Measurements from ENCODE around the gene ZNF775.
A peak's percentile ranks its signal among the peaks of the same experiment; 100 is the strongest.

ZNF775 gene

DNA sequence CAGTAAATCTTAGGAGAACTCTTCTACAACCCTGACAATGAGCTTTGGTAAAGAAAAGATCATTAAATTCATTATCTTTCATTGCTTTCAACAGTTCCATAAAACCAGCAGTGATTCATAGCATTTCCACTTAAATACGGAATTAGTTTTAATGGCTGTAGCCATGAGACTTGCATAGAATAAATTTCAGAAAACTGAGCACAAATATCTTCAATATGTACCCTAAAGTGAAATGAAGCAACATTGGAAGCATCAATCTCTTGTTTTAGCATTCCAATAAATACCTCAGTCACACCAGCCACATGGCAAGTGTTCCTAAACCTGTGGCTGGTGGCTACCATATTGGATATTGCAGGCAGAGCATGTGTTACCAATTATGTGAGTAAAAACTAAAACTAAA, 34.1 kb upstream of the ZNF775 start:
- DNase-seq (ENCODE audit: low read depth in 2 of 3, low spot score in 2 of 3) = no peak

DNA sequence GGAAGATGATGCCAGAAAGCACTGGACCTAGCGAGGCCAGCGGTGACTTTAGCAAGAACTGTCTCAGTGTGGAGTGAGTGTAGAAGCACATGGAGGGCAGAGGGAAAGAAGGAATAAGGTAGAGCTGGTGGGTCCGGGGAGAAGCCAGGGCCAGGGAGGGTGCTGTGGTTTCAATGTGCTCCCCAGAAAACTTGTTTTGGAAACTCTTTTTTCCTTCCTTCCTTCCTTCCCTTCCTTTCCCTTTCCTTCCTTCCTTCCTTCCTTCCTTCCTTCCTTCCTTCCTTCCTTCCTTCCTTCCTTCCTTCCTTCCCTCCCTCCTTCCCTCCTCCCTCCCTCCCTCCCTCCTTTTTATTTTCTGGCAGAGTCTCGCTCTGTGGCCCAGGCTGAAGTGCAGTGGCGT, 32.2 kb upstream of the ZNF775 start:
- DNase-seq (ENCODE audit: low read depth in 2 of 3, low spot score in 2 of 3) = no peak

DNA sequence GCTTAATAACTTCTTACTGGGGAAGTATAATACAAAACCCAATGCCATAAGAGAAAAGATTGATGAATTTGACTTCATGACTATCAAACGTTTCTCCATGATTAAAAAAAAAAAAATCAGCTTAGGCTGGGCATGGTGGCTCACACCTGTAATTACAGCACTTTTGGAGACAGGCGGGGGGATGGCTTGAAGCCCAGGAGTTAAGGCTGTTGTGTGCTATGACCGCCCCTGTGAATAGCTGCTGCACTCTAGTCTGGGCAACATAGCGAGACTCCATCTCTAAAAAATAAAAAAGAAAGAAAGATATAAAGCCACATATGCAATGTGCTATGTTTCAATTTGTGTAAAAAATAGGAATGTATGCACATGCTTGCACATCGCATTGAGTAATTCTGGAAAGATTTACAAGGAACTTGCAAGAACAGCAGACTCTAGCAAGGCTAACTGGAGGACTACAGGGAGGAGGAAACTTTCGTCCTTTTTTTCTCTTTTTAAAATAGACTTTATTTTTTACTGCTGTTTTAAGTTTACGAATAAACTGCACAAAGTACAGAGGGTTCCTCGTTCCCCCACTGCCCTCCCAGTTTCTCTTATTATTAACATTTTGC, 27.4 kb upstream of the ZNF775 start:
- no peak for DNase-seq (ENCODE audit: low read depth in 2 of 3, low spot score in 2 of 3)

DNA sequence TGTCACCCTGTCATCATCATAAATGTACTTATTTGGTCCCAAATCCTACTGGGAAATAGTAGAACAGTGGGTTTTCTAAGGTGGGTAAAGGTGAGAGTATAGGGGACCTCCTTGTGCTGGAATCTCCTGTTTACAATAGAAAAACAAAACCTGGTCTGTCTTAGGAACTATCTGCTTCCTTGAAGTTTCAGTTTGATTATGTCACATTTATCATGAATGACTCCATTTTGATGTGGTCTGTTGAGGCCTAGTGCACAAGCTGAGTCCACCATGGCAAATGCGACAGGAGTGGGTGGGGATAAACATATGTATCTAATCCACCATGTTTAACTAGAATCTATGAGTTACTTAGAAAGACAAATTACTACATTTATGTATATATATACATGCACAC, 23.5 kb upstream of the ZNF775 start:
- no peak for DNase-seq (ENCODE audit: low read depth in 2 of 3, low spot score in 2 of 3)

DNA sequence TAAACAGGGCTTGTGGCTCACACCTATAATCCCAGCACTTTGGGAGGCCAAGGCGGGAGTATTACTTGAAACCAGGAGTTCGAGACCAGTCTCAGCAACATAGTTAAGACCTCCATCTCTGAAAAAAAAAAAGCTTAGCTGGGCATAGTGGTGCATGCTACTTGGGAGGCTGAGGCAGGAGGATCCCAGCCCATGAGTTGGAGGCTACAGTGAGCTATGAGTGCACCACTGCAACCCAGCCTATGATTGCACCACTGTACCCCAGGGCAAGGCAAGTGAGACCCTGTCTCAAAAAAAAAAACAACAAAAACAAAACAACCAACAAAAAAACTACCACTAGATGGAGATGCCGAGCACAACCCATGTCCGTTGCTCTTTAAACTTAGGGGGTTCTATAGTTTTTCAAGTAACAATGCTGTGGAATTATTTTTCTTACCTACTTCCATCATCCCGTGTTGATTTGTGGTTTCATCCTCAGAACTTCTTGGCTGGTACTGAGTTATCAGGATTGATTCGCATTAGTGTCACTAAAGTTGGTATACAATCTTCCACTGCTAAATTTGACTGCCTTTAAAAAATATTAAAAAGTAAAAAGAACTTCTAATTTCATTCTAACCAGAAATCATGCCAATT, 22.7 kb upstream of the ZNF775 start:
- no peak for DNase-seq (ENCODE audit: low read depth in 2 of 3, low spot score in 2 of 3)

DNA sequence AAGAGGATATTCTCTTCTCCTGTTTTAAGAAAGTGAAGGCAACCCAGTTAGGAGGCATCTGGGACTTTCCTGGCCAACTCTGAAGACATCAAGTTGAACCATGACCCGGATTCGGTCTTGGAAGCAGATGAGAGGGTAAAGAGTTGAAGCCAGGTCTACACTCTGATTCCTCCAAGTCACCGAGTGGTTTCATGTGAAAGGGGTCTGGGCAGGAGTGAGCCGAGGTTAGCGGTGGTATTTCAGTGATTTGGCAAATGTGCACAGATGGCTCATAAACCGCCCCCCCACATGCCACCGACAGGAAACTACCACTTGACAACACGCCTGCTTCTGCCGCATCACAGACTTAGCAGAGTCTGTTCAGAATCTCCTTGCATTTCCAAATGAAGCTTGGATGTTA, 21.9 kb upstream of the ZNF775 start:
- DNase-seq (ENCODE audit: low read depth in 2 of 3, low spot score in 2 of 3) = peak in 2 of 3 experiments; percentile 29 to 34

DNA sequence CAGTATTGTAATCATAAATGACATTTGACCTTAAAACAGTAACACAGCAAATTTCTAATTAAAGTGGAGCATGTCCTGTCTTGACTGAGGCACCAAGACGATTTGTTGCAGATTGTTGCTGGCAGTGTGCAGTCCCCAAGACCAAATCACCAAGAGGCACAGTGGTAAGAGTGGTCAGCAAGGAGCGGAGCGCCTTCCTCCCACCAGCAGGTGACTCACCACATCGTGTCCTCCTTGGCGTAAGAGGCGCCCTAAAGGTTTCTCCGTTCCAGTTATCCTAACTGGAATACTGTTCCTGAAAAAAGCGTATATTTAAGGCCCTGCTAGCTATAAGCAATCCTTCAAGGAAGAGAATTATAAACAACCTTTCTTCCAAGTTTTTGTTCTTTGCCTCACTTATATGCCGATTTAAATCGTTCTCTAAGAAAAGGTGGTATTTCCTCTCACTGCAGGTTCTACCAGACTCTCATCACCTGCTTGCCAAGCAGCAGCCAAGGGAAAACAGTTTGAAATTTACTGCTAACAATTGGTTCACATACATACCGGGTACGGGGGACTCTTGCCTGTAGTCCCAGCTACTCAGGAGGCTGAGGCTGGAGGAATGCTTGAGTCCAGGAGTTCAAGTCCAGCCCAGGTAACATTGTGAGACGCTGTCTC, 21.2 kb upstream of the ZNF775 start:
- no peak for DNase-seq (ENCODE audit: low read depth in 2 of 3, low spot score in 2 of 3)

DNA sequence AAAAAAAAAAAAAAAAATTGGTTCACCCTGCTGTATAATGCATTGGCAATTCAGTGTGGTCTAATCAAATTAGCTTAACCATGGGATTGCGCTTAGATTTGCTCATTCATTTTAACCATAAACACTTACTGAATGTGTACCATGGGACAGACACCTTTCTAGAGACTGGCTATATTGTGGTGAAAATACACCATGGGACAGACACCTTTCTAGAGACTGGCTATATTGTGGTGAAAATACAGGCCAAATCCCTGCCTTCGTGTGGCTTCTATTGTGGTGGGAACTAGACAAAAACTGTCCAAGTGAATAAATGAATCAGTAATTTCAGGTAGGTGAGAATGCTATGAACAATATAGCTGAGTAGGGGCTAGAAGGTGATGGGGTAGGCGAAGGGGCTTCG, 20.7 kb upstream of the ZNF775 start:
- no peak for DNase-seq (ENCODE audit: low read depth in 2 of 3, low spot score in 2 of 3)

DNA sequence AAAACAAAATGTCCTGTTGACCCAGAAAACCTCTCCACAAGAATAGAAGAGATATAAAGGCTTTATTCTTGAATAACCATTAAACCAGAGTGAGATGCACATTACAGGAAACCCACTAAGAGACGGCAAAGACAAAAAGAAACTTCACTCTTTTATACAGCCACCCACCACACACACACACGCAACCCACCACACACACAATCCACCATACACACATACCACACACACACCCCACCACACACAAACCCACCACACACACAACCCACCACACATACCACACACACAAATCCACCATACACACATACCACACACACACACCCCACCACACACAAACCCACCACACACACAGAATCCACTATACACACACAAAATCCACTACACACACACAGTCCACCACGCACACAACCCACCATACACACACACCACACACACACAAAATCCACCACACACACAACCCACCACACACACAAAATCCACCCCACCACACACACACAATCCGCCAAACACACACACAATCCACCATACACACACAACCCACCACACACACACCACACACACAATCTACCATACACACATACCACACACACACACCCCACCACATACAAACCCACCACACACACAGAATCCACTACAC, 20.0 kb upstream of the ZNF775 start:
- DNase-seq (ENCODE audit: low read depth in 2 of 3, low spot score in 2 of 3) = no peak

DNA sequence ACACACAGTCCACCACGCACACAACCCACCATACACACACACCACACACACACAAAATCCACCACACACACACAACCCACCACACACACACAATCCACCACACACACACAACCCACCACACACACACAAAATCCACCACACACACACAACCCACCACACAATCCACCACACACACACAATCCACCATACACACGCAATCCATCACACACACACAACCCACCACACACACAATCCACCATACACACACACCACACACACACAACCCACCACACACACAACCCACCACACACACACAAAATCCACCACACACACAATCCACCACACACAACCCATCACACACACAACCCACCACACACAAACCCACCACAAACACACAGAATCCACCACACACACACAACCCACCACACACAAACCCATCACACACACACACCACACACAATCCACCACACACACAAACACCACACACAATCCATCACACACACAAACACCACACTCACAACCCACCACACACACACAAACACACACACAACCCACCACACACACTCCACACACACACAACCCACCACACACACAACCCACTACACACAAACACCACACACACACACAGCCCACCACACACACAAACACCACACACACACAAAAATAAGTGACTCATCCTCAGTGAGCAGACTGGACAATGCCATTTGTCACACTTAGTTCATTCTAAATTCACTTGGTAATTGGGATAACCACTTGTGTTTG, 19.3 kb upstream of the ZNF775 start:
- DNase-seq (ENCODE audit: low read depth in 2 of 3, low spot score in 2 of 3) = no peak

DNA sequence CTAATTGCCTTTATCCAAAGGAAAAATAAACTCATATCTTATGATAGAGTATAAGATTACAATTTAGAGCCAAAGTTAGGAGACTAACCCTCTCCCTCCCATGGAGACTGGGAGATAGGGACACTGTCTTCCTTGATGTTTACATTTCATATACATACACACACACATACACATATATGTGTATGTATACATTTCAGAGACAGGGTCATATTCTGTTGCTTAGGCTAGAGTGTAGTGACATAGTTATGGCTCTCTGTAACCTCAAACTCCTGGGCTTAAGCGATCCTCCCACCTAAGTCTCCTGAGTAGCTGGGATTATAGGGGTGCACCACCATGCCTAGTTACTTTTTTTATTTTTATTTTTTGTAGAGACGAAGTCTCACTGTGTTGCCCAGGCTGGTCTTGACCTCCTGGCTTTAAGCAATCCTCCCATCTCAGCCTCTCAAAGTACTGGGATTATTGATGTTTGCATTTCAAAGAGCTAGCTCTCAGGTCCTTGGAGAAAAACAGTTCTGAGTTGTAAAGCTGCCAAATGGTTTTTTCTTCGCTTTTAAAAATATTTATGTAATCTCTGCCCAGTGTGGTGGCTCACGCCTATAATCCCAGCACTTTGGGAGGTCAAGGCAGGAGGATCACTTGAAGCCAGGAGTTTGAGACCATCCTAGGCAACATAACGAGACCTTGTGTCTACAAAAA, 18.6 kb upstream of the ZNF775 start:
- no peak for DNase-seq (ENCODE audit: low read depth in 2 of 3, low spot score in 2 of 3)

DNA sequence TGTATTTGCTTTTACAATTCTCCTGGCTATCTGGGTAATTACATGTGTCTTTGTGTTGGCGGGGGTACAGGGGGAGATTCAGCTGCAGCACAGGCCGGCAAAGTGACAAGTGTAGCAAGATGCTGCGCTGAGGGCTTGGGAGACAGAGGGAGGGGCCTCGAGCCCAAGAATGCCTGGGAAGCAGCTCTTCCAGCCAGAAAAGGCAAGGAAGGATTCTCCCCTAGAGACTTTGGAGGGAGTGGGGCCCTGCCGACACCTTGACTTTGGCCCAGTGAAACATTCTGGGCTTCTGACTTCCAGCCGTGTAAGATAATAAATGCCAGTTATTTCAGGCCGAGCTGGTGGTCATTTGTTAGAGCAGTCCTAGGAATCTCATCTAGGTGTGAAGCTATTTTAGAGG, 17.7 kb upstream of the ZNF775 start:
- no peak for DNase-seq (ENCODE audit: low read depth in 2 of 3, low spot score in 2 of 3)

DNA sequence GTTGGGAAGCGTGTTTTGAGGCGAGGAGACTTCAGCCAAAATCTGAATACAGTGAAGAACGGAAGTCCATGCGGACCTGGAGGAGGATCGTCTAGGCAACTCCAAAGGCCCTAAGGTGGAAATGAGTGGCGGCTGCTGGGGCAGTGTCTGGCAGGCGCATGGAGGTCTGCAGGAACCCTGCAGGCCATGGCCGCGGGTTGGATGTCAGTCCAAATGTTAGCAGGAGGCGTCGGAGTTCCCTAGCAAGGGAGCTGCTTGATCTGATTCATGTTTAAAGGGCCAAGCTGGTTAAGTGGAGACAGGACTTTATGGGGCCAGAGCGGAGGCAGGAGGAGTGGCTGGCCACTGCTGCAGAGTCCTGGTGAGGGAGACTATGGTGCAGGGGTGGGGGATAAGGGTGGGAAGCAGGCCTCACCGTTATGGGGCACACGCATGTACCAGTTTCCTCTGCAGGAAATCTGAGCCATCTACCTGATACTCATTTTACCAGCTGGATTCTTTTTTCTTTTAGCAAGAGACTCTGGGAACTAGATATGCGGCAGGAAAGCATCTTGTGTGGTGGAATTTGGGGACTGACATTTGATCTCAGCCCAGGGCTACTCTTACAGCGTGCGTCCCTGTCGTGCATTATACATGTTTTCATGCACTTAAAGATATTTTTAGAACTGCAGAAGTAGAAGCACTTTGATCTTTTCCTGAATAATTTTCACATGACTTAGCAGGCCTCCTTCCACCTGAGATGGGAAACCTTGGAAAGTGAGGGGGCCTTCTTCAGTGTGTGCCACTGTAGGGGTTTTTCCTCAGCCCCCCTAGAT, 17.1 kb upstream of the ZNF775 start:
- DNase-seq (ENCODE audit: low read depth in 2 of 3, low spot score in 2 of 3) = no peak

DNA sequence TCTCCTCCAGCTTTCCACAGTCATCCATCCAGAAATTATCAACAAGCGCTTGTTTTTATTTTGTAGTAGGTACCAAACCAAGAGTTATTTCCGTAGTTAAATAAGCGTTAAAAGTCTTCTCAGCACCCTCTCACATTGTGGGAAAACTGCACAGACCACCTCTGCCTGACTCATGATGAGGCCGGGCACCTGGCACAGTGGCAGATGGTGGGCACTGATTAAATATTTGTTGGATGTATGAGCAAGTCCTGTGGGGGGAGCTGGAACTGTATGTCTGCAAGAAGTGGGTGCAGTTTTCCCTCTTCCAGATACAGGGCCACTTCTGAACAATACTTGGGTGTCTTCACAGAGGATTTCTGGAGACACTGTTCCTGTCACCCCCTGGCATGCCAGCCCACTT, 15.8 kb upstream of the ZNF775 start:
- DNase-seq (ENCODE audit: low read depth in 2 of 3, low spot score in 2 of 3) = no peak

DNA sequence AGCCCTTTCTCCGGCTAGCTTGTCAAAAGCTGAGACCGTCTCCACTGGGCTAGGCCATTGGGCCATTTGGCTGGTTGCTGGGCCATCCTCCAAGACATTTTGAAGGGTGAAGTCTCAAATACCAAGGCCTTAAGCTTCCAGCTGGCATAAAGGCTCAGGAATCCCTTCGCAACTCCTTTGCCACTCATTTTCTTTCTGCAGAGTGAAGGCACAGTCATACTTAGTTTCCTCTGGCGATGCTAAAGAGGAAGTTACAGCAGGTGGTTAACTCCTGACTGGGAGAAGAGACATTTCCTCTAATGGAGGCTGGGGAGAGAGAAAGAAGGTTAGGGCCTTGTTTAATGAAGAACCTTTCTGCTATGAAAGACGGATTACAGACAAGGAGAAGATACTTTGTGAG, 15.3 kb upstream of the ZNF775 start:
- no peak for DNase-seq (ENCODE audit: low read depth in 2 of 3, low spot score in 2 of 3)

DNA sequence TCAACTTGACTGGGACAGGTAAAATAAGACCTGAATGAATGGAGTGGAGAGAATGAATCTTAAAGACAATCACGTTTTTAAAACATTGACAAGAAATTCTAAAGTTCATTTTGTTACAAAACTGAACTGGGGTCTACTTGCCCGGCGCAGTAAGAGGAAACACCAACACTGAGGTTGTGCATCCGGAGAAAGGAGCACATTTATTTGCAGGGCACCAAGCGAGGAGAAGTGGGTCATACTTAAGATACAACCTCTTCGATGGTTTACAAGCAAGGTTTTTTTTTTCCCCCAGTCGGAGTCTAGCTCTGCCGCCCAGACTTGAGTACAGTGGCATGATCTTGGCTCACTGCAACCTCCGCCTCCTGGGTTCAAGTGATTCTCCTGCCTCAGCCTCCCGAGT, 13.9 kb upstream of the ZNF775 start:
- no peak for DNase-seq (ENCODE audit: low read depth in 2 of 3, low spot score in 2 of 3)

DNA sequence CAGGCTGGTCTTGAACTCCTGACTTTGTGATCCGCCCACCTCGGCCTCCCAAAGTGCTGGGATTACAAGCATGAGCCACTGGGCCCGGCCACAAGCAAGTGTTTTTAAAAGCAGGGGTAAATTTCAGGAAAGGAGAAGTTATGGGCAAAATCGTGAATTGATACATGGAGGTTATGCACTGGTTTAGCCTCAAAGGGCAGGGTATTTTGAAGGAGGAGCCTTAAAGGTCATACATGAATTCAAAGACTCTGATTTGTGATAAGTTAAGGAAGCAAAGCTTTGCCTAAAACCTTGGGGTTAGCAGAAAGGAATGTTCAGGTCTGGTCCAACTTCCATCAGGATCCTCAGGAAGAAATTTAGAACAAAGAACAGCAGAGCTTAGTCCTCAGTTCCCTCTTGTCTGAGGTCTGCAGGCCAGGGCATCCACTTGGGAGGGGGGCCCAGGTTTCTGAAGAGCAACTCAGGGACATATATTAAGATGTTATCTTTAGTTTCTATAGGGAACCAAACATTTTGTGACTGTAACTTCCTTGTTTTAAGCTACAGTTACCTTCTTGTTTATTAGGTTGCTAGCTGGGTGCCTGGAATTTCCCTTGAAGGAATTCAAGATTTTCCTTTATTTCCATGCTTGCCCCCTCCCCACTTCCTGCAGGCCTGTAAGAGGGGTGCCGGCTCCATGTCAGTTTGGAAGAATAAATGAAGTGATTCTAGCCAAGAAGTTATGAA, 13.3 kb upstream of the ZNF775 start:
- DNase-seq (ENCODE audit: low read depth in 2 of 3, low spot score in 2 of 3) = no peak

DNA sequence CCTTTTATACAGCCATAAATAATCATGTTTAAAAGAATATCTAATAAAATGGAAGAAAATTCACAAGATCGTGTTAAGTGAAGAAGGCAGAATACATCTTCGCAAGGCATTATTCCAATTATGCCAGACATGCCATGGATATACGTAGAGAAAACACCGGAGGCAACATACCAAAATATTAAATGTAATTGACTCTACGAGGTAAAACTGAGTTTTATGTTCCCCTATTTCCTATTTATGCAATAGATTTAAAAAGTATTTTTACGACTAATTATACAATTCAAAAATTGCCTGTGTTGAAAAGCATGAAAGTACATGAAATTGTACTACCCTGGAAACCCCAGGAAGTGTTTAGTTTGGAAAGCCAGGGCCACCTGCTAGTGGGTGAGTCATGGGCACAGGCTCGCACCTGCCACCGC, 11.4 kb upstream of the ZNF775 start:
- no peak for DNase-seq (ENCODE audit: low read depth in 2 of 3, low spot score in 2 of 3)

DNA sequence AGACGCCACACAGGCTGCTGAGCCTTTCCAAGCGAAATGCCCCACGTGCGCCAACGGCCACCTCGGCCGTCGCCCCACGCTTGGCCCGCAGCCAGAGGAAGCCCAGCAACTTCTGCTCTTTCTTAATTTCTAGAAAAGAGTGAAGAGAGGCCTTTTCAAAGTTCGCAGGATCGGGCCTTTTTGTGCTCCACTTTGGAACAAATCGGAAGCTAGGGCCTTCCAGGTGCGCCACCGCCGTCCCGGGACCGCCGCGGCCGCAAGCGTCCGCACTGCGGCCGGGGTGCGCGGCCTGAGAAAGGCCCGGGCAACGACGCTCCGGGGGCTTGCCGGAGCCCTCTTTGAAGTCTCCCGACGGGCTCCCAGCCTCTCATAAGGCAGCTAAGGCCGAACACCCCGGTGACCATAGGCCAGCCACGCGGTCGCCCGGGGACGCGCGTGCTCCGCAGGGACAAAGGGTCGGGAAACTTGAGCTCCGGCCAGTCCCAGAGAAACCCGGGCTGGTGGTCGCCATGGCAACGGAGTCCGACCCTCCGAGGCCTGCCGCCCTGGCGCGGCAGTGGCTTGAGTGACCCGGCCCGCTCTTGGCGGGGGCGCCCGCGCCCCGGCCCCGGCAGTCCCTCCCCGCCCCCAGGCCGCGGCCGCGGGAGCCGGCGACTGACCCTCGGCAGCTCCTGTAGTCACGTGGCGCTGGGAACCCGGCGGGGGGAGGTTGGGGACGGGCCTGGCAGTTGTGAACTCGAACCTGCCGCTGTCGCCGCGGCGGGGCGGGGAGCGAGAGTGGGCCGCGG, 10.8 kb upstream of the ZNF775 start, which contains the start of gene REPIN1:
Gene REPIN1, plus strand, starts transcription at position 727 of the 788 bp plus-strand sequence. CDS start 890 bp downstream, outside the sequence.
- peak; percentile 54 to 62 (median 61) for DNase-seq (ENCODE audit: low read depth in 2 of 3, low spot score in 2 of 3)
